Measurements from ENCODE around the gene GRK5.

Gene GRK5

GRCh38 chr10:119302172-119302571 lies 94.8 kb downstream of the GRK5 start:
- TF ChIP-seq CTCF (IDR thresholded peaks at IDR 0.05; ENCODE audit: control insufficient read depth, extremely low read depth, insufficient read depth) = no peak
- H3K4me3 ChIP-seq (ENCODE audit: low read depth, low read length) = no peak overlapping the region
- DNase-seq (ENCODE audit: low read depth) = no peak

GRCh38 chr10:119302591-119303253 lies 95.4 kb downstream of the GRK5 start:
- TF ChIP-seq CTCF (IDR thresholded peaks at IDR 0.05; ENCODE audit: control insufficient read depth, extremely low read depth, insufficient read depth) = no peak
- no peak for DNase-seq (ENCODE audit: low read depth)

GRCh38 chr10:119303886-119304285 lies 96.5 kb downstream of the GRK5 start:
- no peak for TF ChIP-seq CTCF (IDR thresholded peaks at IDR 0.05; ENCODE audit: control insufficient read depth, extremely low read depth, insufficient read depth)

More at GRCh38 chr10:119302591-119303253, 95.4 kb downstream of the GRK5 start:
- no peak overlapping the region for H3K4me3 ChIP-seq (ENCODE audit: low read depth, low read length)

GRCh38 chr10:119304541-119304940 lies 97.2 kb downstream of the GRK5 start:
- H3K4me3 ChIP-seq (ENCODE audit: low read depth, low read length) = no peak overlapping the region
- no peak for TF ChIP-seq CTCF (IDR thresholded peaks at IDR 0.05; ENCODE audit: control insufficient read depth, extremely low read depth, insufficient read depth)
- no peak for DNase-seq (ENCODE audit: low read depth)

More at GRCh38 chr10:119303886-119304285, 96.5 kb downstream of the GRK5 start:
- no peak overlapping the region for H3K4me3 ChIP-seq (ENCODE audit: low read depth, low read length)
- DNase-seq (ENCODE audit: low read depth) = no peak

GRCh38 chr10:119305860-119306513 lies 98.6 kb downstream of the GRK5 start:
- no peak overlapping the region for H3K4me3 ChIP-seq (ENCODE audit: low read depth, low read length)
- TF ChIP-seq CTCF (IDR thresholded peaks at IDR 0.05; ENCODE audit: control insufficient read depth, extremely low read depth, insufficient read depth) = no peak
- DNase-seq (ENCODE audit: low read depth) = no peak

GRCh38 chr10:119306514-119306951 lies 99.2 kb downstream of the GRK5 start:
- TF ChIP-seq CTCF (IDR thresholded peaks at IDR 0.05; ENCODE audit: control insufficient read depth, extremely low read depth, insufficient read depth) = no peak
- H3K4me3 ChIP-seq (ENCODE audit: low read depth, low read length) = no peak overlapping the region
- DNase-seq (ENCODE audit: low read depth) = no peak
